Measurements from ENCODE around the gene ZDHHC22.

Gene ZDHHC22

DNA sequence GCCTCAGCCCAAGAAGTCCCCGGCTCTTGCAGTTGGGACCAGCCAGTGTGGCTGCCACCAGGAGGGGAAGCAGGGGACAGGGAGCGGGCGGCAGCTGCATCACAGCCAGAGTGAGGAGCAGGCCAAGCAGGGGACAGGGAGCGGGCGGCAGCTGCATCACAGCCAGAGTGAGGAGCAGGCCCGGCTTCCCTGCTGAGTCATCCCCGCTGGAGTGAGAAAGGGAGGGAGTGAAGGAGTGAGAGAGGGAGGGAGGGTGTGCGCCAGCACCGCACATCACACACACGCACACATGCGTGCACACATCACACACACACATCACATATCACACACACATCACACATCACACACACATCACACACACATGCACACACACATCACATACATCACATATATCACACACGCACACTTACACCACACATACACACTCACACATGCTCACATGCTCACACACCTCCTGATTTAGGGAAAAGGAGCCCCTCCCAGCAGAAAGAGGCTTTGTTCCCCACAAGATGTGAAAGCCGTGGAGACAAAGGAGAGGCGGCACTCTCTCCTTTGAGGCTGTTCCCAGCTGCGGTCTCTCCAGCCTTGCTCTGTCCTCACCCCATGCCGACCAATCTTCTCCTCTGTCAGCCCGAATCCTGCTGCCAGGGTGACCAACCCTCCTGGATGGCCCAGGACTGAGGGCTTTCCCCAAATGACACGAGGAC lies 16.7 kb upstream of the ZDHHC22 start:
- no peak for DNase-seq (ENCODE audit: low read depth in 2 of 2, low spot score in 1 of 2)

- DNase-seq (ENCODE audit: low read depth in 2 of 2, low spot score in 1 of 2) = no peak
These were observed 16.1 kb upstream of the ZDHHC22 start for GRCh38 chr14:77157740-77158139.

GRCh38 chr14:77155083-77155482 lies 13.5 kb upstream of the ZDHHC22 start:
- no peak for DNase-seq (ENCODE audit: low read depth in 2 of 2, low spot score in 1 of 2)

- DNase-seq (ENCODE audit: low read depth in 2 of 2, low spot score in 1 of 2) = no peak
These were observed 12.8 kb upstream of the ZDHHC22 start for GRCh38 chr14:77154421-77154820.

GRCh38 chr14:77153802-77154201 lies 12.2 kb upstream of the ZDHHC22 start:
- DNase-seq (ENCODE audit: low read depth in 2 of 2, low spot score in 1 of 2) = no peak

DNA sequence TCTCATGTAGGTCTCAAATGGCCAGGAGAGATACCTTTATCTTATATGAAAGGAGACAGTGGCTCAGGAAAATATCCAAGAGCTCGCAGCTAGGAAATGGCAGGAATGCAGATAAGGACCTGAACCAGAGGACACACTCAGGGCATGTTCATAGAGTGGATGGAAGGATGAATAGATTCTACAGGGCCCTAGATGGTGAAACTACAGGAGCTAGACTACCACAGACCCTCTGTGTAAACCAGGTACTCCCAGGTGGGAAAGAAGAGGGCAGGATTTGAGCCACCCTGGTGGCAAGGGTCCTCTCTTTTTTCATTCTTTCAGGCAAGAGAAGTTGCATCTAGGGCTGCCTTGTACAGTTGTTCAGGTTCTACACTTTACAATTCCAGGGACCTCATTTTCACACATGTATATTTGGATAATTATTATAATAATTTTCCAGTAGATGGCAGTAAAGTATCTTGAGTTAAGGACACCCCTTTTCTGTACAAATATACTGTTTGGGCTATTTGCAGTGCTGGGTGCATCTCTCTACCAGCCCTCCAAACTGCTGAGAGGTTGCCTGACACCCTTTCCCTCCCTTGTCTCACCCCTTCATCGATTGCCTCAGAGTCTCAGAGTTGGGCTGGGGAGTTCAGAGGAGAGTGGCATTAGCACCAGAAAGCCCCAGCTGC lies 10.5 kb upstream of the ZDHHC22 start:
- DNase-seq (ENCODE audit: low read depth in 2 of 2, low spot score in 1 of 2) = no peak

DNA sequence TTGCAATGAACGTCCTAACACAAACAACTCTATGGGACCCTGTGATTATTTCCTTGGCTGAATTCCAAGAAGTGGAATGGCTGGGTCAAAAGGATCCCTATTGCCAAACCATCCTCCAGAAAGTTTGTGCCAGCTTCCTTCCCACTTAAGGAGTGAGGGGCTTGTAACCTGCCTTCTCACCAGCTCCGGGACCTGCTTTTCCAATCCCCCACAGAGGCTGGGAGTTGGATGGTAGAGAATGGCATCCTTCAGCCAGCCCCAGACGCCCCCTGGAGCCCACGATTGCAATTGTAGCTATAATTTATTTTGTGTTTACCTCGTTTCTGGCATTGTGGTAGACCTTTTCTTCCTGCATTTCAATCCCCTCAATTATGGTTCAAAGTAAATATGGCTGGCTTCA lies 9.7 kb upstream of the ZDHHC22 start:
- no peak for DNase-seq (ENCODE audit: low read depth in 2 of 2, low spot score in 1 of 2)

DNA sequence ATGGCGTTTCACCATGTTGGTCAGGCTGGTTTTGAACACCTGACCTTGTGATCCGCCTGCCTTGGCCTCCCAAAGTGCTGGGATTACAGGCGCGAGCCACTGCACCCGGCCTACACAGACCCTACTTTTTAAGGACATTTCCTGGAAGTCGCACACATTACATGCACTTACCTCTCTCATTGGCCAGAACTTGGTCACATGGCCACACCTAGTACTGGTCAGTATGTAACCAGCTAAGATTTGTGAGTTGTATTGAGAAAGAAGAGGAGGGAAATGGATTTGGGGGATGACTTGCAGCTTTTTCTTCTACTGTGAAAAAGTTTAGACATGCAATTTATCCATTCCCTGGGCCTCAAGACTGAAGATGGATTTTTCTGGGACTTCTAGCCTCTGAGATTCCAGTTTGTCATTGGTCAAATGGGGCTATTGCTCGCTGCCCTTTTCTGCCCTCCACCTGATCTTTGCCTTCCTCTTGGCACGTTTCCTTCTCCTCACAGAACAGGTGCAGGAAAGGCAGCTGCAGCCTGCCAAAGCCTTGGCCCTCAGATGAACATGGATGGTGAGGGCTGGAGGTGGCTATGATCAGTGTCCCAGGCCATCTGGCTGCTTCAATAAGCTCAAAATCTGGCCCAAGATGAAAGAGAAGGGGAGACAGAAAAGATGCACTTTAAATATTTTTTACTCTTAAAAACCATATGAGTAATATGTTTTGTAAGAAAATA lies 7.1 kb upstream of the ZDHHC22 start:
- no peak for DNase-seq (ENCODE audit: low read depth in 2 of 2, low spot score in 1 of 2)

- no peak for DNase-seq (ENCODE audit: low read depth in 2 of 2, low spot score in 1 of 2)
These were observed 4.6 kb upstream of the ZDHHC22 start for GRCh38 chr14:77145975-77146740.

DNA sequence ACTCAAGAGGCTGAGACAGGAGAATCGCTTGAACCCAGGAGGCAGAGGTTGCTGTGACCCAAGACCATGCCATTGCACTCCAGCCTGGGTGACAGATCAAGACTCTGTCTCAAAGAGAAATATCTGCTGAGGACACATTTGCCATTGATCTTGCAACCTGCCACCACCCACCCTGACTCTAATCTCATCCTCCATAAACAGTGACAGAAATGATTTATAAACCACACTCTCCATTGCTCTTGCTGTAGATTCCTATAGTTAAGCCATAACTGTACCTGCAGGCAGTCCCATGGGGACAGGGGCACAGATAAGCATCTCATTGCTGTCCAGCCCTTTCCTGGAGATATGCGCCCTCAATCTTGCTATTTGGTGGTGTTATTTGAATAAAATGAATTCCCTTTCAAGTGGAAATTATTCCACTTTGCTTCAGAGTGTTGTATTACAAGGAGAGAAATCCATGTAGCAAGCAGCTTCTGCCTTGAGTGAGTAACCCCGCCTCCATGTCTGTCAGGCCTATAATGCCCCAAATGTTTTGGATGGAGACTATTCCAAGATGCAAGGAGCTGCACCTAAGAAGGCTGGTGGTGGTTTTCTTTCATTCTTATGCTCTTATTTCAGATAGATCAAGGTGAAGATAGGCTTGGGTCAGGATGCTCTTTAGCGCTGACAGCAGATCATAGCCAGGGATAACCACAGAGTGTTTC lies 3.0 kb upstream of the ZDHHC22 start:
- DNase-seq (ENCODE audit: low read depth in 2 of 2, low spot score in 1 of 2) = no peak

DNA sequence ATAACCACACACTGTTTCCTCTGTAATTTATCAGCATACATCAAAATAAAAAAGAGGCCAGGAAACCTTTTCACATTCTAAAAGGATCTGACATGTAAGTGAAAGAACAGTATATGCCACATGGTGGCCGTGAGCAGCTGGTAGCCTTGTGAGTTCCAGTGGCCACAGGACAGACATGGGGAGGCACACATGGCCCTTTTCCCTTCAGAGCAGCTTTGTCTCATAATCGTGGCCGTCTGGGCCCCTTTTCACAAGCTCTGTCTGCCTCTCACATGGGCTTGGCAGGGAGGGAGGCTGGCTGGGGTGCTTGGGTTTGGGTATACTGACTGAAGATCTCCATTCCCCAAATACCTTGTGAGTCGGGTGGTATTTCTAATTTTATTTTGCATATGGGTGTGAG lies 1.5 kb upstream of the ZDHHC22 start:
- no peak for DNase-seq (ENCODE audit: low read depth in 2 of 2, low spot score in 1 of 2)

DNA sequence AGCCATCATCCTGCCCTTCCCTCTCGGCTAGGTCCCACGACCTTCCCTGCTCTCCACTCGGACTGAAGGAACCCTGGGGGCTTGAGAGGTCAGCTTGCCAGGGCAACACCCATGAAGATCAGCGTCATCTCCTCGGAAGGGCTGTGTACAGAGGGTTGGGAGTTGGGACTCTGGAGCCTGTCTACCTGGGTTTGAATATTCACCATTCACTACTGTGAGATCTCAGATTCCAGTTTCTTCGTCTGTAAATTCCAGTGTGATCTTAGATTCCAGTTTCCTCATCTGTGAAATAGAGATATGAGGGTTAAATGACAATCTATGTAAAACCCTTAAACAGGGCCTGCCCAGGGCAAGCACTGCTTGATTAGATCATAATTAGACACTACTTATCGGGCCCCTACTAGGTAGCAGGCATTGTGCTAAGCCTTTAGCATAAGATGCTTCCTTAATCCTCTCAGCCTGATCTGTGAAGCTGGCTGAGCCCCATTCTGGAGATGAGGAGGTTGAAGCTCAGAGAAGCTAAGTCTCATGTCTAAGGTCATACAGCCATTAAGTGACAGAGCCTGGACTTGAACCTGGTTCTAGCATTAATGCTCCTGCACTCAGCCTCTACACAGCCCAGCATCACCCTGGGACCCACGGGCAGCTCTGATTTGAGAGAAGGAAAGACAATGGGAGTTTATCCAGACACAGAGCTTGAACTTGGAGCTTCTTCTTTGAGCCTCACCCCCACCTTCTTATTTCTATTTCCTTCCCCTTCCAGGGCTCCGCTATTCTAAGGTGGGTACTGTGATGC lies 612 bp upstream of the ZDHHC22 start:
- DNase-seq (ENCODE audit: low read depth in 2 of 2, low spot score in 1 of 2) = no peak

DNA sequence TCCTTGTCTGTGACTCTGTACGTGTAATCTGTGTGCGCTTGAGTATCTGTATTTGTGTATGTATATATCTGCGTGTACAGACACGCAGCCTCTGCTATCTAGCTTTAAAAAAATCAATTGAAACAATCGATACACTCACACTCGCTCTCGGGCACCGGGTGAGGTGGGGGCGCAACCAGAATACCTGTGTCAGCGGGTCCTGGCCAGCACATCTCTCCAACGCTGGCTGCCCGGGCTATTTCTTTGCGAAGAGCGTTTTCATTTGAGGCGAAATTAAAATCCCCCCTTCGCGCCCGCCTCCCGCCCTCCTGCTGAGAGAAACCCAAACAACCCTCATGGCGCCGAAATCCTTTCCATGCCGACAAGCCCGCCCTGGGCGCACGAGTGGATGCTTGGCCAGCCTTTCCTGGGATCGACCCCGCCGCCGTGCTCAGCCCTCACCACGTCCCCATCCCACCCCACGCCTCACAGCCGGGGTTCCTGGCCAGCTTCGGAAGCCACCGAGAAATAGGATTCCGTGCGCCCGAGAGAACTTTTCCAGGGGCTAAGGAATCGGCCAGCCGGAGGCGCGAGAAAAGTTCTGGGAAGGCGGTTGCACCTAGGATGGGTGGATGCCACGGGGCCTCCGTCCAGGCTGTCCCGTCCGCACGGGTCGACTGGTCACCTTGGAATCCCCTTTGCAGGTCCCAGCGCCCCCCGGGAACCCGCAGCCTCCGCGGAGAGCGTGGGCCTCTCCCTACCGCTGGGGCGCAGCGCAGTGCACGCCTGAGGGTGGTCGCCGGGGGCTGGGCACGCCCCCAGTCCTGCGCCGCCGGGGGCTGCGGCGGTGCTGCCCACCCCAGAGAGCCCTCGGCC lies 1.0 kb downstream of the ZDHHC22 start:
- no peak for DNase-seq (ENCODE audit: low read depth in 2 of 2, low spot score in 1 of 2)

GRCh38 chr14:77139540-77140358 lies 1.8 kb downstream of the ZDHHC22 start:
- DNase-seq (ENCODE audit: low read depth in 2 of 2, low spot score in 1 of 2) = peak in 1 of 2 donors; percentile 6

- DNase-seq (ENCODE audit: low read depth in 2 of 2, low spot score in 1 of 2) = no peak
These were observed 2.6 kb downstream of the ZDHHC22 start for GRCh38 chr14:77139022-77139421.

GRCh38 chr14:77133720-77134338 lies 7.8 kb downstream of the ZDHHC22 start:
- no peak for DNase-seq (ENCODE audit: low read depth in 2 of 2, low spot score in 1 of 2)

DNA sequence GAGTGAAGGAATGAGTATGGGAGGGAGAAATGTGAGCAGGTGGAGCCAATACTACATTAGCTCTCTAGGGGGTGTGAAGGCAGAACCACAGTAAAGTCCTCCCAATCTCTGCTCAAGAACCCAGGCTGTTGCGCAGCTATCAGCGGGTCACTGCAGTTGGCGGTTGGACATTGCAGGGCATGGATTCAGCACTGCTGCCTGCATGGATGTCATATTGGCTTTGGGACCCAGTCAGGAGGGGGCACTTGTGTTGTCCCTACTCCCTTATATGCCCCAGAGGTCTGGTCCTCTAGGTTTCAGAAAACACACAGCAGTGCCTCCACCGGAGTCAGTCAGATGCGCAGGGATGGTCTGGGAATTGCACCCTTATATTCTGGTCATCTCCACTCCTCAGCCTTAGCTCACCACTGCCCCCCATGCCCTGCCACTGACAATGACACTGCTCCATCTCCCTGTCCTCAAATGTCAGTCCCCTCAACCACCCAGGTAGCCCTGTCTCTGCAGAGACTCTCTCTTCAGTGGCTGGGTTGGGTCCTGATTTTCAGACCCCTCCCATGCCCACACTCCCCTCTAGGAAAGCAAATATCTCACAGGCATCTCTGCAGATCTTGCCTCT lies 9.6 kb downstream of the ZDHHC22 start:
- no peak for DNase-seq (ENCODE audit: low read depth in 2 of 2, low spot score in 1 of 2)

Measured in stimulated activated CD8-positive, alpha-beta memory T cell treated with anti-CD3 and anti-CD28 coated beads, Interleukin-4, amount 100 ng/mL, for 4 hours (primary cell).